Measurements from ENCODE around the gene TREH. TPM values are rescaled to one million over a fixed set of nuclear protein-coding genes. Genes with fewer than 3 reads are reported as not detected.

The TREH gene
- total RNA-seq, 1 donor from 2014 or later: not detected

GRCh38 chr11:118646393-118646792, 33.1 kb downstream of the TREH start:
- peaks cover 13% of the 10 kb centered on the region for H3K36me3 ChIP-seq (ENCODE audit: control insufficient read depth, insufficient read depth, low read length)
- TF ChIP-seq CTCF (IDR thresholded peaks at IDR 0.05; ENCODE audit: insufficient read depth, low read length, poor library complexity, severe bottlenecking): no peak
- H3K27me3 ChIP-seq (ENCODE audit: control insufficient read depth, insufficient read depth, low read length): no peaks in the 10 kb centered on the region
- no peak overlapping the region for H3K4me3 ChIP-seq (ENCODE audit: low read depth, low read length)
- DNase-seq (ENCODE audit: low read depth): no peak

GRCh38 chr11:118645066-118645715, 34.3 kb downstream of the TREH start:
- no peak for DNase-seq (ENCODE audit: low read depth)
- Histone ChIP-seq H3K27me3 (ENCODE audit: control insufficient read depth, insufficient read depth, low read length) (no peaks in the 10 kb centered on the region), H3K4me3 (ENCODE audit: low read depth, low read length) (no peak overlapping the region), H3K36me3 (ENCODE audit: control insufficient read depth, insufficient read depth, low read length) (peaks cover 15% of the 10 kb centered on the region)
- no peak for TF ChIP-seq CTCF (IDR thresholded peaks at IDR 0.05; ENCODE audit: insufficient read depth, low read length, poor library complexity, severe bottlenecking)

- Histone ChIP-seq H3K27me3 (ENCODE audit: control insufficient read depth, insufficient read depth, low read length) (no peaks in the 10 kb centered on the region), H3K4me3 (ENCODE audit: low read depth, low read length) (no peak overlapping the region), H3K36me3 (ENCODE audit: control insufficient read depth, insufficient read depth, low read length) (peaks cover 12% of the 10 kb centered on the region)
- TF ChIP-seq CTCF (IDR thresholded peaks at IDR 0.05; ENCODE audit: insufficient read depth, low read length, poor library complexity, severe bottlenecking): no peak
- DNase-seq (ENCODE audit: low read depth): no peak
Observed at GRCh38 chr11:118644496-118644895, 35.0 kb downstream of the TREH start.

GRCh38 chr11:118643995-118644345, 35.5 kb downstream of the TREH start:
- DNase-seq (ENCODE audit: low read depth): no peak
- peaks cover 12% of the 10 kb centered on the region for H3K36me3 ChIP-seq (ENCODE audit: control insufficient read depth, insufficient read depth, low read length)
- no peak overlapping the region for H3K4me3 ChIP-seq (ENCODE audit: low read depth, low read length)
- no peak for TF ChIP-seq CTCF (IDR thresholded peaks at IDR 0.05; ENCODE audit: insufficient read depth, low read length, poor library complexity, severe bottlenecking)
- no peaks in the 10 kb centered on the region for H3K27me3 ChIP-seq (ENCODE audit: control insufficient read depth, insufficient read depth, low read length)

GRCh38 chr11:118643142-118643994, 36.1 kb downstream of the TREH start:
- Histone ChIP-seq H3K36me3 (ENCODE audit: control insufficient read depth, insufficient read depth, low read length) (peaks cover 12% of the 10 kb centered on the region), H3K27me3 (ENCODE audit: control insufficient read depth, insufficient read depth, low read length) (no peaks in the 10 kb centered on the region), H3K4me3 (ENCODE audit: low read depth, low read length) (no peak overlapping the region)
- TF ChIP-seq CTCF (IDR thresholded peaks at IDR 0.05; ENCODE audit: insufficient read depth, low read length, poor library complexity, severe bottlenecking): no peak
- no peak for DNase-seq (ENCODE audit: low read depth)
